IPS-11a (cell line): ENCODE data around the gene KCNH8.

Experiments used
- H3K4me3 ChIP-seq: one replicate; pipeline ENCODE4 v1.5.1; 2013; ENCODE audit warnings: low read depth, low read length, control low read depth

Gene KCNH8

GRCh38 chr3:19147905-19148767, at the start of gene KCNH8:
Gene KCNH8, plus strand, starts transcription at chr3:19148510. Its CDS starts 210 bp downstream, at chr3:19148720.
- H3K4me3 ChIP-seq = peak within 1 kb of the TSS; percentile 92

- H3K4me3 ChIP-seq = peak overlapping the region; percentile 4
Measured at GRCh38 chr3:19102654-19103290, 45.5 kb upstream of the KCNH8 start.

GRCh38 chr3:19103510-19103909, 44.8 kb upstream of the KCNH8 start:
- H3K4me3 ChIP-seq = no peak overlapping the region

GRCh38 chr3:19104459-19104858, 43.9 kb upstream of the KCNH8 start:
- H3K4me3 ChIP-seq = no peak overlapping the region

- no peak overlapping the region for H3K4me3 ChIP-seq
Measured at GRCh38 chr3:19105826-19106225, 42.5 kb upstream of the KCNH8 start.

- H3K4me3 ChIP-seq = no peak overlapping the region
Measured at GRCh38 chr3:19106307-19106706, 42.0 kb upstream of the KCNH8 start.

GRCh38 chr3:19107719-19108118, 40.6 kb upstream of the KCNH8 start:
- H3K4me3 ChIP-seq = no peak overlapping the region

- no peak overlapping the region for H3K4me3 ChIP-seq
Measured at GRCh38 chr3:19110335-19110895, 37.9 kb upstream of the KCNH8 start.

GRCh38 chr3:19114461-19114860, 33.8 kb upstream of the KCNH8 start:
- H3K4me3 ChIP-seq = no peak overlapping the region

GRCh38 chr3:19116239-19116638, 32.1 kb upstream of the KCNH8 start:
- H3K4me3 ChIP-seq = no peak overlapping the region

- H3K4me3 ChIP-seq = no peak overlapping the region
Measured at GRCh38 chr3:19124752-19125151, 23.6 kb upstream of the KCNH8 start.

GRCh38 chr3:19139863-19140262, 8.4 kb upstream of the KCNH8 start:
- no peak overlapping the region for H3K4me3 ChIP-seq

- H3K4me3 ChIP-seq = peak overlapping the region; percentile 92
Measured at GRCh38 chr3:19146685-19147650, 1.3 kb upstream of the KCNH8 start.

- peak overlapping the region; percentile 92 for H3K4me3 ChIP-seq
Measured at GRCh38 chr3:19148768-19149091, 420 bp downstream of the KCNH8 start.

- H3K4me3 ChIP-seq = peak overlapping the region; percentile 92
Measured at GRCh38 chr3:19149368-19149767, 1.1 kb downstream of the KCNH8 start.

- H3K4me3 ChIP-seq = no peak overlapping the region
Measured at GRCh38 chr3:19151171-19151570, 2.9 kb downstream of the KCNH8 start.

GRCh38 chr3:19154693-19155250, 6.5 kb downstream of the KCNH8 start:
- no peak overlapping the region for H3K4me3 ChIP-seq

GRCh38 chr3:19155375-19155774, 7.1 kb downstream of the KCNH8 start:
- no peak overlapping the region for H3K4me3 ChIP-seq

GRCh38 chr3:19159966-19160635, 11.8 kb downstream of the KCNH8 start:
- no peak overlapping the region for H3K4me3 ChIP-seq

GRCh38 chr3:19165654-19166053, 17.3 kb downstream of the KCNH8 start:
- no peak overlapping the region for H3K4me3 ChIP-seq
